Measurements from ENCODE around the gene PICK1. TPM values are rescaled to one million over a fixed set of nuclear protein-coding genes. Genes with fewer than 3 reads are reported as not detected.

PICK1 gene
- polyA plus RNA-seq, 4 donors = 24.3 to 33.3 (median 32.0) TPM

Other genes with a start within 250 kb of the PICK1 start
- 10 to 100 TPM in 2 of 4 donors, 1 to 10 TPM in 2; 2.9 to 12.3 (median 8.9) TPM for gene GCAT, start 249.5 kb upstream of the PICK1 start, polyA plus RNA-seq
- gene GALR3, start 234.0 kb upstream of the PICK1 start, polyA plus RNA-seq = under 1 TPM in 1 of 4 donors, not detected in 3; 0.04 TPM
- gene ANKRD54, start 213.1 kb upstream of the PICK1 start, polyA plus RNA-seq = 10 to 100 TPM; 15.4 to 23.2 (median 20.7) TPM
- gene EIF3L, start 208.0 kb upstream of the PICK1 start, polyA plus RNA-seq = 100 to 1,000 TPM; 176 to 609 (median 324) TPM
- 10 to 100 TPM in 2 of 4 donors, 1 to 10 TPM in 2; 8.4 to 16.4 (median 10.1) TPM for gene MICALL1, start 151.1 kb upstream of the PICK1 start, polyA plus RNA-seq
- under 1 TPM in 2 of 4 donors, not detected in 2; 0.24 TPM for gene C22orf23, start 103.8 kb upstream of the PICK1 start, polyA plus RNA-seq
- gene POLR2F, start 103.7 kb upstream of the PICK1 start, polyA plus RNA-seq = 100 to 1,000 TPM in 3 of 4 donors, 10 to 100 TPM in 1; 53.7 to 146 (median 107) TPM
- gene SOX10, start 72.8 kb upstream of the PICK1 start, polyA plus RNA-seq = 1 to 10 TPM in 2 of 4 donors, under 1 TPM in 1, not detected in 1; 0.27 to 2.8 (median 1.8) TPM
- gene SLC16A8, start 26.8 kb downstream of the PICK1 start, polyA plus RNA-seq = 1 to 10 TPM in 1 of 4 donors, under 1 TPM in 1, not detected in 2; 0.37 to 1.7 TPM
- 100 to 1,000 TPM in 3 of 4 donors, 10 to 100 TPM in 1; 59.0 to 484 (median 251) TPM for gene BAIAP2L2, start 53.3 kb downstream of the PICK1 start, polyA plus RNA-seq
- 10 to 100 TPM; 13.8 to 55.0 (median 24.3) TPM for gene PLA2G6, start 124.4 kb downstream of the PICK1 start, polyA plus RNA-seq
- 10 to 100 TPM in 3 of 4 donors, 1 to 10 TPM in 1; 9.6 to 26.5 (median 16.0) TPM for gene MAFF, start 144.6 kb downstream of the PICK1 start, polyA plus RNA-seq
- gene TMEM184B, start 215.6 kb downstream of the PICK1 start, polyA plus RNA-seq = 10 to 100 TPM in 2 of 4 donors, 1 to 10 TPM in 2; 7.3 to 47.4 (median 20.3) TPM